ENCODE results near the gene RRP9.
"Not testable (repeated sequence)": the region's sequence is repeated elsewhere in the genome, so short reads cannot be mapped to it uniquely, and the experiment has no call there.

The RRP9 gene

GRCh38 chr3:51916418-51916817 lies 25.3 kb downstream of the RRP9 start:
- DNase-seq (ENCODE audit: low read depth in 1 of 2, low spot score in 1 of 2) = no peak

- DNase-seq (ENCODE audit: low read depth in 1 of 2, low spot score in 1 of 2) = no peak
Observed at GRCh38 chr3:51908026-51908425, 33.7 kb downstream of the RRP9 start.

GRCh38 chr3:51904034-51904823 lies 37.5 kb downstream of the RRP9 start:
- DNase-seq (ENCODE audit: low read depth in 1 of 2, low spot score in 1 of 2) = no peak

- DNase-seq (ENCODE audit: low read depth in 1 of 2, low spot score in 1 of 2) = not testable (repeated sequence)
Observed at GRCh38 chr3:51902361-51902760, 39.3 kb downstream of the RRP9 start.

GRCh38 chr3:51900043-51900442 lies 41.7 kb downstream of the RRP9 start:
- not testable (repeated sequence) for DNase-seq (ENCODE audit: low read depth in 1 of 2, low spot score in 1 of 2)

- no peak for DNase-seq (ENCODE audit: low read depth in 1 of 2, low spot score in 1 of 2)
Observed at GRCh38 chr3:51897391-51897790, 44.3 kb downstream of the RRP9 start.

GRCh38 chr3:51896607-51897305 lies 44.9 kb downstream of the RRP9 start:
- DNase-seq (ENCODE audit: low read depth in 1 of 2, low spot score in 1 of 2) = no peak

GRCh38 chr3:51894939-51895338 lies 46.8 kb downstream of the RRP9 start:
- DNase-seq (ENCODE audit: low read depth in 1 of 2, low spot score in 1 of 2) = no peak

- DNase-seq (ENCODE audit: low read depth in 1 of 2, low spot score in 1 of 2) = no peak
Observed at GRCh38 chr3:51894391-51894790, 47.3 kb downstream of the RRP9 start.

GRCh38 chr3:51891242-51892039 lies 50.3 kb downstream of the RRP9 start:
- no peak for DNase-seq (ENCODE audit: low read depth in 1 of 2, low spot score in 1 of 2)

GRCh38 chr3:51888463-51889105 lies 53.1 kb downstream of the RRP9 start:
- DNase-seq (ENCODE audit: low read depth in 1 of 2, low spot score in 1 of 2) = no peak

- DNase-seq (ENCODE audit: low read depth in 1 of 2, low spot score in 1 of 2) = no peak
Observed at GRCh38 chr3:51887620-51888019, 54.1 kb downstream of the RRP9 start.

GRCh38 chr3:51886447-51886846 lies 55.3 kb downstream of the RRP9 start:
- no peak for DNase-seq (ENCODE audit: low read depth in 1 of 2, low spot score in 1 of 2)
